NCI-H510A (cell line): ENCODE measurements around the gene DBNDD1.
"Not testable (repeated sequence)": the region's sequence is repeated elsewhere in the genome, so short reads cannot be mapped to it uniquely, and the experiment has no call there.

Experiments used
- DNase-seq: peaks from one replicate; lab custom pipeline; 2025; lab: John Stamatoyannopoulos, UW

DBNDD1 gene

GRCh38 chr16:90011508-90011819, 7.8 kb downstream of the DBNDD1 start:
- no peak for DNase-seq

- DNase-seq: no peak
Measured at GRCh38 chr16:90010676-90011507, 8.4 kb downstream of the DBNDD1 start.

GRCh38 chr16:90009172-90009899, 9.9 kb downstream of the DBNDD1 start:
- no peak for DNase-seq

- no peak for DNase-seq
Measured at GRCh38 chr16:90008708-90009145, 10.5 kb downstream of the DBNDD1 start.

GRCh38 chr16:90007635-90008234, 11.5 kb downstream of the DBNDD1 start:
- not testable (repeated sequence) for DNase-seq

- no peak for DNase-seq
Measured at GRCh38 chr16:90007015-90007414, 12.2 kb downstream of the DBNDD1 start.

- no peak for DNase-seq
Measured at GRCh38 chr16:90005956-90006663, 13.1 kb downstream of the DBNDD1 start.

- DNase-seq: no peak
Measured at GRCh38 chr16:90004577-90004976, 14.7 kb downstream of the DBNDD1 start.

GRCh38 chr16:90002759-90003158, 16.5 kb downstream of the DBNDD1 start:
- no peak for DNase-seq

- no peak for DNase-seq
Measured at GRCh38 chr16:90001761-90002503, 17.3 kb downstream of the DBNDD1 start.

GRCh38 chr16:90000733-90001427, 18.4 kb downstream of the DBNDD1 start:
- no peak for DNase-seq

- no peak for DNase-seq
Measured at GRCh38 chr16:89999831-90000574, 19.3 kb downstream of the DBNDD1 start.

GRCh38 chr16:89996178-89996489, 23.1 kb downstream of the DBNDD1 start:
- no peak for DNase-seq

- DNase-seq: not testable (repeated sequence)
Measured at GRCh38 chr16:89995475-89996177, 23.6 kb downstream of the DBNDD1 start.

- not testable (repeated sequence) for DNase-seq
Measured at GRCh38 chr16:89994721-89995474, 24.4 kb downstream of the DBNDD1 start.

GRCh38 chr16:89994389-89994720, 24.9 kb downstream of the DBNDD1 start:
- DNase-seq: no peak

GRCh38 chr16:89993971-89994370, 25.3 kb downstream of the DBNDD1 start:
- no peak for DNase-seq

GRCh38 chr16:89993377-89993776, 25.9 kb downstream of the DBNDD1 start:
- DNase-seq: no peak

- no peak for DNase-seq
Measured at GRCh38 chr16:89990799-89991198, 28.5 kb downstream of the DBNDD1 start.
